Spleen (tissue), 11 donors: ENCODE data around the gene RAB1B. TPM values are rescaled to one million over a fixed set of nuclear protein-coding genes. Genes with fewer than 3 reads are reported as not detected.

Experiments
- DNase-seq: peaks from one replicate; pipeline ENCODE4 v3.0.0-alpha.2; 2020
- H3K27ac ChIP-seq, 8 donors: fragments of 200-600 bp; sonication (generic) in 7 of 8; 1 replicate in 4 of 8; 2 replicates in 4 of 8; pipeline versions ENCODE4 v1.5.0 to v1.8.0; 2016 to 2021; ENCODE audit warnings: inconsistent platforms in 4 of 8, mild to moderate bottlenecking in 4 of 8, moderate library complexity in 1 of 8
- H3K27me3 ChIP-seq, 7 donors: fragments of 200-600 bp; sonication (generic) in 6 of 7; replicated peaks in 1 of 7; 1 replicate in 4 of 7; 2 replicates in 3 of 7; pipeline versions ENCODE4 v1.5.0 to v1.8.0; 2016 to 2021; ENCODE audit warnings: inconsistent platforms in 3 of 7, mild to moderate bottlenecking in 1 of 7
- H3K36me3 ChIP-seq, 6 donors: fragments of 200-600 bp; sonication (generic) in 5 of 6; 1 replicate in 4 of 6; 2 replicates in 2 of 6; pipeline versions ENCODE4 v1.5.0 to v1.8.0; 2016 to 2021; ENCODE audit warnings: inconsistent platforms in 2 of 6
- H3K4me1 ChIP-seq, 6 donors: fragments of 200-600 bp; sonication (generic) in 5 of 6; 1 replicate in 3 of 6; 2 replicates in 3 of 6; pipeline versions ENCODE4 v1.5.0 to v1.8.0; 2016 to 2021; ENCODE audit warnings: inconsistent platforms in 3 of 6
- H3K4me3 ChIP-seq, 8 donors: fragments of 200-600 bp; sonication (generic) in 7 of 8; 1 replicate in 4 of 8; 2 replicates in 4 of 8; pipeline versions ENCODE4 v1.5.0 to v1.8.0; 2016 to 2021; ENCODE audit warnings: inconsistent platforms in 4 of 8, mild to moderate bottlenecking in 4 of 8, moderate library complexity in 2 of 8
- H3K9me3 ChIP-seq, 8 donors: fragments of 200-600 bp; sonication (generic) in 7 of 8; 1 replicate in 4 of 8; 2 replicates in 4 of 8; pipeline versions ENCODE4 v1.5.0 to v1.8.0; 2016 to 2021; ENCODE audit warnings: inconsistent platforms in 4 of 8
- POLR2A ChIP-seq, 3 donors: fragments of 450-650 bp; IDR thresholded peaks; one replicate each; pipeline ENCODE4 v1.5.1; 2017; ENCODE audit warnings: antibody characterized with exemption in 3 of 3, mild to moderate bottlenecking in 1 of 3
- POLR2AphosphoS5 ChIP-seq, 3 donors: sonication (generic); formaldehyde crosslinking; IDR thresholded peaks; one replicate each; pipeline ENCODE4 v1.5.1; 2017; ENCODE audit warnings: antibody characterized with exemption in 3 of 3
- WGBS, 5 donors: extraction: QIAGEN DNeasy Blood & Tissue Kit in 3 of 5; methylation state at CpG; one replicate each; pipeline versions ENCODE4 v1.1.5 to v1.1.7; 2013 to 2018; 5-methylcytosine and 5-hydroxymethylcytosine counted together
- intact Hi-C: fragments of 100-400 bp; cut with DNase I; formaldehyde crosslinking; loops from one replicate; pipeline ENCODE4 v1.15.0; 2023; ENCODE audit warnings: low total_unique reads
- polyA plus RNA-seq, 3 donors: library from polyadenylated mRNA; stranded (reverse); fragments of 200-250 nt; gene quantifications; one replicate each; pipeline ENCODE4 v1.2.1, GENCODE V29; 2013
- total RNA-seq, 7 donors: library from RNA; depleted of rRNA in 3 of 7; stranded (reverse); fragments of >200 nt in 3 of 7; fragmentation: NEBNext Ultra II Directional in 4 of 7; extraction: Animal tissue kit (Norgen Biotek cat#: 25700) in 4 of 7; gene quantifications; one replicate each; pipeline versions ENCODE4 v1.1.0 to v1.2.1, GENCODE V29; 2016 to 2021
- TF ChIP-seq, protein P1 (sequence below), 11 experiments: fragments of 200-600 bp in 7 of 11; fragments of 450-650 bp in 4 of 11; sonication (generic) in 4 of 11; IDR thresholded peaks in 8 of 11; conservative IDR thresholded peaks in 3 of 11; 1 replicate in 7 of 11; 2 replicates in 4 of 11; pipeline versions ENCODE4 v1.4.0 to v1.8.0; 2016 to 2021; ENCODE audit warnings: antibody characterized with exemption in 11 of 11, inconsistent platforms in 4 of 11, mild to moderate bottlenecking in 1 of 11
- donor health status: healthy with polysubstance abuse.
- donor health status: DM: no; HTN: no; CAD: no; lungs with moderate emphysema.
- donor health status: DM: no; HTN: no; CAD: no.
- donor health status: Bipolar disorder and iron deficiency.
- donor health status: healthy.
- donor health status: DM: no; HTN: no; CAD: no.
- donor health status: DM: yes; HTN: yes; CAD: no.

The RAB1B gene
- total and polyA plus RNA-seq, 10 donors: 66.8 to 150 (median 116) TPM

DNA sequence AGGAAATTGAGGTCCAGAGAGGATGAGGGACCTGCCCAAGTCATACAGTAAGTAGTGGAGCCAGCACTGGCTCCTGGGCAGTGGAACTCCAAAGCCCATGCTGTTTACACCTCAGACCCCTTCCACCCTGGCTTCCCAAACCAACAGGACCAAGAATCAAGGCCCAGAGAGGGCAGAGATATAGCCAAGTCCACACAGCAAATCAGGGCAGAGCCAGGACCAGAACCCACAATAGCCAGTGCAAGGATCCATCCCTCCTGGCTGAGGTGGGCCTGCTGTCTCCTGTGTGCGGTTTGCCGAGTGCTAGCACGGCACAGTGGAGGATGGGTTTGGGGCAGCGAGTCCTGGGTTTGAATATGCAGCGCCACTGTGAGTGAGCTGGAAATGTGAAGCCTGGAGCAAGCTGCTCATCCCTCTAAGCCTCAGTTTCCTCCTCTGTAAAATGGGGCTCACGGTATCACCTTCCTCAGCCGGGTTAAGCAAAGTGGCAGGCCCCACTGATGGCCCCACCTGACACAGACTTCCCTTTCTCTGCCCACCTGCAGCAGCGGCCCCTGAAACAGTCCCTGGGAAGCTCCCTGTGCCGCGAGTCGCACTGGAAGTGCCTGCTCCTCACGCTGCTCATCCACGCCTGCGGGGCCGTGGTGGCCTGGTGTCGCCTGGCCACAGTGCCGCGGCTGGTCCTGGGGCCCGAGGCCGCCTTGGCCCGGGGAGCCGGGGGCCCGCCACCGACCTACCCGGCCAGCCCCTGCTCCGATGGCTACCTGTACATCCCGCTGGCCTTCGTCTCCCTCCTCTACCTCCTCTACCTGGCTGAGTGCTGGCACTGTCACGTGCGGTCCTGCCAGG, 25.6 kb downstream of the RAB1B start:
- H3K36me3 ChIP-seq: no peaks in the 10 kb centered on the region
- intact Hi-C loops: no loop called here
- H3K4me3 ChIP-seq: no peak overlapping the region
- no peak for DNase-seq
- H3K27me3 ChIP-seq: peaks cover 0 to 73% (median 37%) of the 10 kb centered on the region in 7 donors
- 80 to 92% (median 82%) methylated on average over 20 to 30 of the region's 30 CpGs for WGBS, 5 donors
- no peak overlapping the region for H3K27ac ChIP-seq
- peaks cover 7 to 35% (median 24%) of the 10 kb centered on the region in 6 donors for H3K4me1 ChIP-seq
- H3K9me3 ChIP-seq: no peaks in the 10 kb centered on the region
- TF ChIP-seq POLR2AphosphoS5 (IDR thresholded peaks at IDR 0.05) (no peak), POLR2A (IDR thresholded peaks at IDR 0.05) (no peak)
- TF ChIP-seq, protein P1, sequence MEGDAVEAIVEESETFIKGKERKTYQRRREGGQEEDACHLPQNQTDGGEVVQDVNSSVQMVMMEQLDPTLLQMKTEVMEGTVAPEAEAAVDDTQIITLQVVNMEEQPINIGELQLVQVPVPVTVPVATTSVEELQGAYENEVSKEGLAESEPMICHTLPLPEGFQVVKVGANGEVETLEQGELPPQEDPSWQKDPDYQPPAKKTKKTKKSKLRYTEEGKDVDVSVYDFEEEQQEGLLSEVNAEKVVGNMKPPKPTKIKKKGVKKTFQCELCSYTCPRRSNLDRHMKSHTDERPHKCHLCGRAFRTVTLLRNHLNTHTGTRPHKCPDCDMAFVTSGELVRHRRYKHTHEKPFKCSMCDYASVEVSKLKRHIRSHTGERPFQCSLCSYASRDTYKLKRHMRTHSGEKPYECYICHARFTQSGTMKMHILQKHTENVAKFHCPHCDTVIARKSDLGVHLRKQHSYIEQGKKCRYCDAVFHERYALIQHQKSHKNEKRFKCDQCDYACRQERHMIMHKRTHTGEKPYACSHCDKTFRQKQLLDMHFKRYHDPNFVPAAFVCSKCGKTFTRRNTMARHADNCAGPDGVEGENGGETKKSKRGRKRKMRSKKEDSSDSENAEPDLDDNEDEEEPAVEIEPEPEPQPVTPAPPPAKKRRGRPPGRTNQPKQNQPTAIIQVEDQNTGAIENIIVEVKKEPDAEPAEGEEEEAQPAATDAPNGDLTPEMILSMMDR (IDR thresholded peaks at IDR 0.05 in 8 of 11, conservative IDR thresholded peaks at IDR 0.05 in 3 of 11): no peak

DNA sequence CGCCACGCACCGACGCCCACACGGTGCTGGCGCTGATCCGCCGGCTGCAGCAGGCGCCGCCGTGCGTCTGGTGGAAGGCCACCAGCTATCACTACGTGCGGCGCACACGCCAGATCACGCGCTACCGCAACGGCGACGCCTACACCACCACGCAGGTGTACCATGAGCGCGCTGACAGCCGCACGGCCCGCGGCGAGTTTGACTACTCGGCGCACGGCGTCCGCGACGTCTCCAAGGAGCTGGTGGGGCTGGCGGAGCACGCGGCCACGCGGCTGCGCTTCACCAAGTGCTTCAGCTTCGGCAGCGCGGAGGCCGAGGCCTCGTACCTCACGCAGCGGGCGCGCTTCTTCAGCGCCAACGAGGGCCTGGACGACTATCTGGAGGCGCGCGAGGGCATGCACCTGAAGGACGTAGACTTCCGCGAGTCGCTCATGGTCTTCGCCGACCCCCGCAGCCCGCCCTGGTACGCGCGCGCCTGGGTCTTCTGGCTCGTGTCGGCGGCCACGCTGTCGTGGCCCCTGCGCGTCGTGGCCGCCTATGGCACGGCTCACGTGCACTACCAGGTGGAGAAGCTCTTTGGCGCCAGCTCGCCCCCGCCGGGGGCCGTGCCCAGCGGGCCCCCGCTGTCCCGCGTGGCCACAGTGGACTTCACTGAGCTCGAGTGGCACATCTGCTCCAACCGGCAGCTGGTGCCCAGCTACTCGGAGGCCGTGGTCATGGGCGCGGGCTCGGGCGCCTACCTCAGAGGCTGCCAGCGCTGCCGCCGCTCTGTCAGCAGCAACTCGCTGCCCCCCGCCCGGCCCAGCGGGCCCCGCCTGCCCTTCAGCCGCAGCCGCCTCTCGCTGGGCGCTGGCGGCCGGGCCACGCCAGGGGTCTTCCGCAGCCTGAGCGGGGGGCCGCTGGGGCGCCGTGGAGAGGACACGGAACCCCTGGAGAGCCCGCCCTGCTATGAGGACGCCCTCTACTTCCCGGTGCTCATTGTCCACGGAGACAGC, 26.5 kb downstream of the RAB1B start:
- 80 to 87% (median 82%) methylated on average over 53 to 123 of the region's 123 CpGs for WGBS, 5 donors
- DNase-seq: no peak
- TF ChIP-seq, protein P1 (IDR thresholded peaks at IDR 0.05 in 8 of 11, conservative IDR thresholded peaks at IDR 0.05 in 3 of 11): no peak
- TF ChIP-seq POLR2A (IDR thresholded peaks at IDR 0.05) (no peak), POLR2AphosphoS5 (IDR thresholded peaks at IDR 0.05) (no peak)
- intact Hi-C loops: no loop called here
- Histone ChIP-seq H3K36me3 (no peaks in the 10 kb centered on the region), H3K27me3 (peaks cover 0 to 73% (median 37%) of the 10 kb centered on the region in 7 donors), H3K27ac (no peak overlapping the region), H3K4me3 (no peak overlapping the region), H3K9me3 (no peaks in the 10 kb centered on the region), H3K4me1 (peaks cover 3 to 28% (median 16%) of the 10 kb centered on the region in 6 donors)

DNA sequence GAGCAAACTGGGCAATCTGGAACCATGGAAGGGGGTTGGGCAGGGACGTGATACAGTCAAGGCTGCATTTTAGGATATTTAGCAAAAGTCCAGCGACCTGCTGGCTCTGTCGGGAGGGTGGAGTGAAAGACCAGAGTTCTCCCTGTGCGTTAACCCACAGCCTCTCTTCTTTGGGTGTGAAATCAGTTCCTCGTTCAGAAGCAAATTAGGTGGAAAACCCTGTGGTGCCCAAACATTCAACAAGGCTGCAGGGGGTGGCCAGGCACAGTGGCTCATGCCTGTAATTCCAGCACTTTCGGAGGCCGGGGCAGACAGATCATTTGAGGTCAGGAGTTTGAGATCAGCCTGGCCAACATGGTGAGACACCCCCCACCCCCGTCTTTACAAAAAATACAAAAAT, 29.2 kb downstream of the RAB1B start:
- intact Hi-C loops: no loop called here
- no peak for DNase-seq
- TF ChIP-seq POLR2AphosphoS5 (IDR thresholded peaks at IDR 0.05): no peak
- Histone ChIP-seq H3K4me3 (no peak overlapping the region), H3K4me1 (peaks cover 0 to 2% (median 0%) of the 10 kb centered on the region in 6 donors), H3K9me3 (no peaks in the 10 kb centered on the region), H3K36me3 (no peaks in the 10 kb centered on the region), H3K27me3 (peaks cover 0 to 47% (median 23%) of the 10 kb centered on the region in 7 donors), H3K27ac (no peak overlapping the region)
- 53 to 72% (median 68%) methylated on average over 8 of the region's 8 CpGs for WGBS, 5 donors

DNA sequence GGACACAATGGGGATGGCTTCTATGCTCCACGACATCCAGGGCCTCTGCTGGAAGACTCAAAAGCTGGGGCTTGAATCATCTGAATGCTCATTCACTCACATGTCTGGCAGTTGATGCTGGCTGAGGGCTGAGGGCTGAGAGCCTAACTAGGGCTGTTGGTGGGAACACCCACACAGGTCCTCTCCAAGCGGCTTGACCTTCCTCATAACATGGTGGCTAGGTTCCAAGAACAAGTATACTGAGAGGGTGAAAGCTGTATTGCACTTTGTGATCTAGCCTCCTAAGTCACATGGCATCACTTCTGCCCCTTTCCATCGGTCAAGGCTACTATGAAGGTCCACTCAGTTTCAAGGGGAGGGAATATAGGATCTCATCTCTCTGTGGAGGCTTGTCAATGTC, 30.7 kb downstream of the RAB1B start:
- H3K9me3 ChIP-seq: no peaks in the 10 kb centered on the region
- no peaks in the 10 kb centered on the region for H3K36me3 ChIP-seq
- TF ChIP-seq POLR2AphosphoS5 (IDR thresholded peaks at IDR 0.05) (no peak), POLR2A (IDR thresholded peaks at IDR 0.05) (no peak)
- TF ChIP-seq, protein P1 (IDR thresholded peaks at IDR 0.05 in 8 of 11, conservative IDR thresholded peaks at IDR 0.05 in 3 of 11): no peak
- WGBS, 5 donors: 61 to 79% (median 65%) methylated on average over 3 of the region's 3 CpGs
- H3K27ac ChIP-seq: no peak overlapping the region
- intact Hi-C loops: no loop called here
- peaks cover 0 to 31% (median 10%) of the 10 kb centered on the region in 7 donors for H3K27me3 ChIP-seq
- DNase-seq: no peak
- no peak overlapping the region for H3K4me3 ChIP-seq
- H3K4me1 ChIP-seq: no peaks in the 10 kb centered on the region
